H1 (cell line): Measurements from ENCODE around the gene POU5F1. TPM values are rescaled to one million over a fixed set of nuclear protein-coding genes. Genes with fewer than 3 reads are reported as not detected.
A peak's percentile ranks its signal among the peaks of the same experiment; 100 is the strongest.

ENCODE experiments used
- CTCF ChIA-PET: fragments of 300-600 bp; sonication (Branson Sonifier 250); formaldehyde crosslinking; loops from one replicate; lab custom pipeline; 2021; ENCODE audit not compliant: partially characterized antibody; lab: Charles Lee
- POLR2A ChIA-PET: fragments of 300-600 bp; sonication (Branson Sonifier 250); formaldehyde crosslinking; loops from one replicate; lab custom pipeline; 2021; ENCODE audit warnings: inconsistent platforms; ENCODE audit not compliant: partially characterized antibody; lab: Charles Lee
- DNase-seq, 2 experiments: peaks; one replicate each; pipeline versions ENCODE4 v3.0.0 to v3.0.0-alpha.2; 2010 to 2022; ENCODE audit warnings: low spot score in 2 of 2, low read depth in 1 of 2, mixed read lengths in 1 of 2
- FAIRE-seq: peaks from 2 replicates; lab custom pipeline; 2011; peaks lifted over from hg19 to GRCh38; lab: Jason Lieb, UNC
- H2AFZ ChIP-seq: 2 replicates; pipeline ENCODE4 v1.8.1; 2012; ENCODE audit warnings: low read length, inconsistent platforms
- H2AK5ac ChIP-seq: 2 replicates; pipeline ENCODE4 v1.6.1; 2013; ENCODE audit warnings: low read depth, low read length
- H2BK120ac ChIP-seq: replicated peaks from 2 replicates; pipeline ENCODE3; 2013; ENCODE audit warnings: low read depth, low read length, inconsistent platforms
- H2BK12ac ChIP-seq: 2 replicates; pipeline ENCODE4 v1.6.1; 2013; ENCODE audit warnings: low read depth, low read length
- H2BK15ac ChIP-seq: 2 replicates; pipeline ENCODE4 v1.6.1; 2013; ENCODE audit warnings: low read length
- H2BK20ac ChIP-seq: 2 replicates; pipeline ENCODE4 v1.6.1; 2013; ENCODE audit warnings: low read length
- H2BK5ac ChIP-seq: 2 replicates; pipeline ENCODE4 v1.6.1; 2013; ENCODE audit warnings: low read depth, low read length
- H3K14ac ChIP-seq: 2 replicates; pipeline ENCODE4 v1.6.1; 2013; ENCODE audit warnings: inconsistent platforms; ENCODE audit not compliant: insufficient read length
- H3K18ac ChIP-seq: 2 replicates; pipeline ENCODE4 v1.6.1; 2013; ENCODE audit warnings: low read length; ENCODE audit errors: extremely low read depth
- H3K23ac ChIP-seq: 2 replicates; pipeline ENCODE4 v1.6.1; 2013; ENCODE audit warnings: inconsistent platforms; ENCODE audit not compliant: insufficient read length
- H3K23me2 ChIP-seq: 2 replicates; pipeline ENCODE4 v1.6.1; 2013; ENCODE audit warnings: low read depth, low read length
- H3K27ac ChIP-seq: 2 replicates; pipeline ENCODE4 v1.6.1; 2011; ENCODE audit warnings: low read depth, low read length, inconsistent platforms
- H3K27me3 ChIP-seq, 4 experiments: replicated peaks in 1 of 4; 1 replicate in 1 of 4; 2 replicates in 3 of 4; pipeline versions ENCODE4 v1.6.1 to v1.8.1; 2011 to 2013; ENCODE audit warnings: low read length in 3 of 4, mild to moderate bottlenecking in 3 of 4, inconsistent platforms in 2 of 4, mixed read lengths in 2 of 4, moderate library complexity in 1 of 4; ENCODE audit not compliant: control insufficient read depth in 3 of 4, insufficient read depth in 3 of 4; ENCODE audit errors: extremely low read depth in 1 of 4
- H3K36me3 ChIP-seq, 4 experiments: 2 replicates each; pipeline versions ENCODE4 v1.6.1 to v1.8.1; 2011 to 2013; ENCODE audit warnings: mild to moderate bottlenecking in 4 of 4, low read length in 3 of 4, moderate library complexity in 2 of 4, control low read depth in 1 of 4, inconsistent platforms in 1 of 4; ENCODE audit not compliant: insufficient read depth in 4 of 4, control insufficient read depth in 2 of 4
- H3K4ac ChIP-seq: replicated peaks from 2 replicates; pipeline ENCODE3; 2013; ENCODE audit warnings: low read length, low read depth, mixed read lengths, inconsistent platforms; ENCODE audit not compliant: insufficient read length
- H3K4me1 ChIP-seq, 4 experiments: replicated peaks in 1 of 4; 1 replicate in 1 of 4; 2 replicates in 3 of 4; pipeline versions ENCODE4 v1.6.1 to v1.8.1; 2011 to 2013; ENCODE audit warnings: low read length in 3 of 4, inconsistent platforms in 2 of 4, mixed read lengths in 1 of 4; ENCODE audit not compliant: insufficient read depth in 4 of 4, control insufficient read depth in 3 of 4
- H3K4me2 ChIP-seq, 2 experiments: 2 replicates each; pipeline versions ENCODE4 v1.6.1 to v1.8.1; 2011 to 2013; ENCODE audit warnings: low read depth in 2 of 2, low read length in 2 of 2, control low read depth in 1 of 2, inconsistent platforms in 1 of 2, mild to moderate bottlenecking in 1 of 2; ENCODE audit not compliant: insufficient read depth in 1 of 2
- H3K4me3 ChIP-seq, 4 experiments: fragments of 200-600, 300-600 bp in 1 of 4; sonication (generic), shearing (Covaris generic), sonication (Bioruptor Twin) in 1 of 4; 2 replicates each; pipeline versions ENCODE4 v1.5.1 to v1.8.1; 2011 to 2016; ENCODE audit warnings: low read length in 4 of 4, low read depth in 3 of 4, control low read depth in 2 of 4, inconsistent platforms in 2 of 4, mild to moderate bottlenecking in 2 of 4, mixed read lengths in 1 of 4, moderate library complexity in 1 of 4; ENCODE audit not compliant: insufficient read depth in 2 of 4; ENCODE audit errors: extremely low read depth in 1 of 4
- H3K56ac ChIP-seq: replicated peaks from 2 replicates; pipeline ENCODE3; 2013; ENCODE audit warnings: low read depth, mild to moderate bottlenecking, mixed read lengths, low read length, inconsistent platforms; ENCODE audit not compliant: insufficient read length
- H3K79me1 ChIP-seq: 2 replicates; pipeline ENCODE4 v1.6.1; 2013; ENCODE audit warnings: low read depth, low read length, control low read depth
- H3K79me2 ChIP-seq, 2 experiments: 2 replicates each; pipeline versions ENCODE4 v1.6.1 to v1.8.1; 2012 to 2013; ENCODE audit warnings: low read length in 2 of 2, mild to moderate bottlenecking in 2 of 2, inconsistent platforms in 1 of 2; ENCODE audit not compliant: insufficient read depth in 2 of 2, control insufficient read depth in 1 of 2
- H3K9ac ChIP-seq, 4 experiments: replicated peaks in 1 of 4; 1 replicate in 1 of 4; 2 replicates in 3 of 4; pipeline versions ENCODE4 v1.6.1 to v1.8.1; 2011 to 2013; ENCODE audit warnings: low read depth in 3 of 4, low read length in 3 of 4, control low read depth in 2 of 4, mild to moderate bottlenecking in 2 of 4, moderate library complexity in 2 of 4, inconsistent platforms in 1 of 4; ENCODE audit errors: extremely low read depth in 1 of 4
- H3K9me3 ChIP-seq, 2 experiments: 2 replicates each; pipeline versions ENCODE4 v1.6.1 to v1.8.1; 2012 to 2013; ENCODE audit warnings: mild to moderate bottlenecking in 2 of 2, moderate library complexity in 2 of 2, control low read depth in 1 of 2, inconsistent platforms in 1 of 2, low read depth in 1 of 2, low read length in 1 of 2, mixed read lengths in 1 of 2; ENCODE audit not compliant: insufficient read depth in 2 of 2
- H4K20me1 ChIP-seq, 2 experiments: replicated peaks in 1 of 2; 2 replicates each; pipeline versions ENCODE3 to v1.8.1; 2011 to 2013; ENCODE audit warnings: inconsistent platforms in 2 of 2, low read length in 2 of 2, mild to moderate bottlenecking in 1 of 2; ENCODE audit not compliant: insufficient read depth in 2 of 2, control insufficient read depth in 1 of 2
- H4K5ac ChIP-seq: 2 replicates; pipeline ENCODE4 v1.6.1; 2013; ENCODE audit warnings: low read length, low read depth, mixed read lengths, inconsistent platforms; ENCODE audit not compliant: insufficient read length
- H4K8ac ChIP-seq: 2 replicates; pipeline ENCODE4 v1.8.0; 2013; ENCODE audit warnings: mild to moderate bottlenecking, moderate library complexity, low read length, inconsistent platforms; ENCODE audit not compliant: insufficient read depth; ENCODE audit errors: extremely low read depth
- H4K91ac ChIP-seq: replicated peaks from 2 replicates; pipeline ENCODE3; 2013; ENCODE audit warnings: low read length, mixed read lengths, inconsistent platforms; ENCODE audit not compliant: insufficient read length
- BCL11A ChIP-seq, 2 experiments: IDR thresholded peaks; one replicate each; pipeline ENCODE4 v1.6.1; 2011; ENCODE audit warnings: low read depth in 2 of 2, low read length in 2 of 2, mild to moderate bottlenecking in 2 of 2
- CTBP2 ChIP-seq: IDR thresholded peaks from 2 replicates; pipeline ENCODE4 v1.7.0; 2011; ENCODE audit warnings: borderline replicate concordance, mild to moderate bottlenecking, moderate library complexity, mixed read lengths, low read length; ENCODE audit not compliant: insufficient read depth, insufficient read length
- EZH2 ChIP-seq: fragments of 200-600 bp; sonication (generic); IDR thresholded peaks from 2 replicates; pipeline ENCODE4 v1.7.1; 2012; ENCODE audit warnings: low read depth, mild to moderate bottlenecking, moderate library complexity, low read length, inconsistent platforms; ENCODE audit not compliant: severe bottlenecking
- NANOG ChIP-seq: IDR thresholded peaks from 2 replicates; pipeline ENCODE4 v1.6.1; 2011; ENCODE audit warnings: low read length, low read depth, mild to moderate bottlenecking, inconsistent platforms; ENCODE audit not compliant: insufficient read depth, poor library complexity, severe bottlenecking
- POLR2A ChIP-seq, 2 experiments: IDR thresholded peaks; 1 replicate in 1 of 2; 2 replicates in 1 of 2; pipeline ENCODE4 v1.6.1; 2011; ENCODE audit warnings: low read depth in 2 of 2, low read length in 2 of 2, mild to moderate bottlenecking in 2 of 2; ENCODE audit errors: control extremely low read depth in 1 of 2
- POU5F1 ChIP-seq: IDR thresholded peaks from 2 replicates; pipeline ENCODE4 v1.6.1; 2011; ENCODE audit warnings: low read depth, mild to moderate bottlenecking, low read length, moderate library complexity
- RXRA ChIP-seq: IDR thresholded peaks from 2 replicates; pipeline ENCODE4 v1.6.1; 2011; ENCODE audit warnings: low read depth, mild to moderate bottlenecking, low read length, moderate library complexity; ENCODE audit not compliant: insufficient read depth
- SIN3A ChIP-seq, 2 experiments: IDR thresholded peaks in 1 of 2; conservative IDR thresholded peaks in 1 of 2; 2 replicates each; pipeline ENCODE4 v1.6.1; 2011 to 2012; ENCODE audit warnings: low read length in 2 of 2, improper control_type of control experiment in 1 of 2, low read depth in 1 of 2, mild to moderate bottlenecking in 1 of 2
- SIRT6 ChIP-seq: IDR thresholded peaks from one replicate; pipeline ENCODE4 v1.7.1; 2012; ENCODE audit warnings: low read length, inconsistent platforms
- TAF1 ChIP-seq: IDR thresholded peaks from 2 replicates; pipeline ENCODE4 v1.6.1; 2011; ENCODE audit warnings: mild to moderate bottlenecking, low read depth, low read length
- TEAD4 ChIP-seq: IDR thresholded peaks from 2 replicates; pipeline ENCODE4 v1.6.1; 2012; ENCODE audit warnings: low read depth, low read length, inconsistent platforms, mixed read lengths
- YY1 ChIP-seq: IDR thresholded peaks from 2 replicates; pipeline ENCODE4 v1.6.1; 2011; ENCODE audit warnings: low read depth, mild to moderate bottlenecking, low read length
- WGBS, 2 experiments: shearing (Covaris generic) in 1 of 2; methylation state at CpG; one replicate each; pipeline versions ENCODE4 v1.1.6 to v1.1.7; 2013 to 2015; ENCODE audit warnings: low lambda C conversion rate in 2 of 2, mixed read lengths in 2 of 2, inconsistent platforms in 1 of 2, low coverage in 1 of 2, missing lambda C conversion rate in 1 of 2; ENCODE audit not compliant: insufficient replicate concordance in 2 of 2, insufficient coverage in 1 of 2, insufficient read length in 1 of 2; ENCODE audit errors: extremely low coverage in 1 of 2, missing lambda C conversion rate in 1 of 2; 5-methylcytosine and 5-hydroxymethylcytosine counted together
- polyA plus RNA-seq, 7 experiments: library from polyadenylated mRNA; depleted of rRNA in 3 of 7; stranded (reverse) in 5 of 7; unstranded in 2 of 7; fragments of >200 nt in 5 of 7; fragments of 200-250 nt in 2 of 7; gene quantifications; 1 replicate in 5 of 7; 2 replicates in 1 of 7; 4 replicates in 1 of 7; pipeline versions ENCODE4 v1.2.1 to v1.2.3, GENCODE V29; 2011 to 2013; ENCODE audit warnings: missing spikeins in 2 of 7, mixed read lengths in 2 of 7
- total RNA-seq: library from RNA; stranded (reverse); fragmentation: NEBNext Ultra II Directional; extraction: Animal tissue kit (Norgen Biotek cat#: 25700); gene quantifications from 2 replicates; pipeline ENCODE4 v1.2.1, GENCODE V29; 2021
- TF ChIP-seq, protein P1 (sequence below): IDR thresholded peaks from 2 replicates; pipeline ENCODE4 v1.6.1; 2011; ENCODE audit warnings: low read length, improper control_type of control experiment

Gene POU5F1
- total and polyA plus RNA-seq, 2 of the 8 experiments (the other 6 are each of a cell fraction or from before 2014, with no cell fraction given), result 2,437 to 2,526 TPM

DNA sequence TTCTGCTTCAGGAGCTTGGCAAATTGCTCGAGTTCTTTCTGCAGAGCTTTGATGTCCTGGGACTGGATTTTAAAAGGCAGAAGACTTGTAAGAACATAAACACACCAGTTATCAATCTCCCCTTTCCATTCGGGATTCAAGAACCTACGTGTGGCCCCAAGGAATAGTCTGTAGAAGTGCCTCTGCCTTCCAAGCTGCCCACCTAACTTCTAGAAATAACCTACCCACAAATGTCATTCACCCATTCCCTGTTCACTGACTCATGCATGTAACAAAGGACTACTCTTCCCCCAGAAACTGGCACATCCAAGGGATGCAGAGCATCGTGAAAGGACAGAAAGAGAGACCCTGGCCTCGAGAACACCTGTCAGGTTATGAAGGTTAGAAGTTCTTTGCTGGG lies 4.5 kb downstream of the POU5F1 start:
- Histone ChIP-seq H3K27ac (no peak overlapping the region), H2AFZ (no peak overlapping the region), H3K27me3 (no peaks in the 10 kb centered on the region), H3K23me2 (peaks cover 5% of the 10 kb centered on the region), H3K4ac (no peak overlapping the region), H3K23ac (no peak overlapping the region), H2BK120ac (no peak overlapping the region), H3K4me1 (peaks cover 4 to 20% (median 7%) of the 10 kb centered on the region in 4 experiments), H2BK20ac (no peak overlapping the region), H2BK15ac (no peak overlapping the region), H2AK5ac (no peak overlapping the region), H3K9me3 (no peaks in the 10 kb centered on the region), H3K79me2 (peaks cover 23 to 55% of the 10 kb centered on the region in 2 experiments), H3K18ac (no peak overlapping the region), H2BK5ac (no peak overlapping the region), H4K91ac (no peak overlapping the region), H3K56ac (no peak overlapping the region), H2BK12ac (no peak overlapping the region), H4K20me1 (peaks cover 10 to 22% of the 10 kb centered on the region in 2 experiments), H3K9ac (no peak overlapping the region; a peak in 1 of 7 replicates), H4K8ac (no peak overlapping the region), H4K5ac (no peak overlapping the region), H3K36me3 (peaks cover 14 to 38% (median 23%) of the 10 kb centered on the region in 4 experiments), H3K79me1 (peaks cover 8% of the 10 kb centered on the region), H3K4me2 (peak overlapping the region in 1 of 2 experiments; percentile 29; a peak in 1 of 4 replicates), H3K14ac (no peak overlapping the region), H3K4me3 (no peak overlapping the region)
- DNase-seq (no peak), FAIRE-seq (no peak)
- POLR2A ChIA-PET, result interaction anchor here (0.9 to 68.5 kb wide), 5 partner anchors 3 to 551 kb away, joined by 3 to 2251 read pairs (median 5); partner anchors contain the start of genes CCHCR1, CDSN, POU5F1 and PSORS1C1
- CTCF ChIA-PET, result interaction anchor here (0.7 to 5.9 kb wide), 9 partner anchors 18 to 435 kb away, joined by 3 to 56 read pairs (median 4); partner anchors contain the start of gene C6orf15
- WGBS, 2 experiments, result 80% methylated on average over 5 of the region's 5 CpGs; no CpG with 5 or more reads in 1 of the 2 experiments
- TF ChIP-seq BCL11A (IDR thresholded peaks at IDR 0.05; ENCODE audit: low read depth in 2 of 2, low read length in 2 of 2) (no peak), SIN3A (conservative IDR thresholded peaks at IDR 0.05 in 1 of 2, IDR thresholded peaks at IDR 0.05 in 1 of 2; ENCODE audit: low read depth in 1 of 2, low read length in 2 of 2) (no peak), EZH2 (no peak), YY1 (no peak), RXRA (no peak), SIRT6 (no peak), CTBP2 (no peak), POU5F1 (no peak), NANOG (no peak), TAF1 (no peak), POLR2A (IDR thresholded peaks at IDR 0.05; ENCODE audit: control extremely low read depth in 1 of 2, low read depth in 2 of 2, low read length in 2 of 2) (no peak), TEAD4 (no peak)
- TF ChIP-seq, protein P1, sequence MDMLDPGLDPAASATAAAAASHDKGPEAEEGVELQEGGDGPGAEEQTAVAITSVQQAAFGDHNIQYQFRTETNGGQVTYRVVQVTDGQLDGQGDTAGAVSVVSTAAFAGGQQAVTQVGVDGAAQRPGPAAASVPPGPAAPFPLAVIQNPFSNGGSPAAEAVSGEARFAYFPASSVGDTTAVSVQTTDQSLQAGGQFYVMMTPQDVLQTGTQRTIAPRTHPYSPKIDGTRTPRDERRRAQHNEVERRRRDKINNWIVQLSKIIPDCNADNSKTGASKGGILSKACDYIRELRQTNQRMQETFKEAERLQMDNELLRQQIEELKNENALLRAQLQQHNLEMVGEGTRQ, result no peak
